HEK293 (cell line): ENCODE data around the gene BRD2.

Source experiments
- CTCF ChIP-seq: fragments of 450-650 bp; formaldehyde crosslinking; IDR thresholded peaks from 2 replicates; pipeline ENCODE4 v1.5.1; 2016; ENCODE audit warnings: missing biosample characterization, missing genetic modification characterization
- HOXA7 ChIP-seq: sonication (generic); formaldehyde crosslinking; IDR thresholded peaks from 2 replicates; pipeline ENCODE4 v1.8.1; 2022; ENCODE audit warnings: missing genetic modification reagents, borderline replicate concordance
- PRDM1 ChIP-seq: fragments of 450-650 bp; formaldehyde crosslinking; IDR thresholded peaks from 2 replicates; pipeline ENCODE4; 2016; ENCODE audit warnings: missing biosample characterization, missing genetic modification characterization
- ZBTB10 ChIP-seq: fragments of 450-650 bp; formaldehyde crosslinking; IDR thresholded peaks from 2 replicates; pipeline ENCODE4 v1.5.1; 2016; ENCODE audit warnings: missing biosample characterization, missing genetic modification characterization
- ZNF146 ChIP-seq: fragments of 450-650 bp; formaldehyde crosslinking; IDR thresholded peaks from 2 replicates; pipeline ENCODE4 v1.5.1; 2016; ENCODE audit warnings: missing biosample characterization, missing genetic modification characterization
- ZNF513 ChIP-seq: fragments of 450-650 bp; IDR thresholded peaks from 2 replicates; pipeline ENCODE4 v1.5.1; 2018; ENCODE audit warnings: missing biosample characterization, missing genetic modification characterization
- ZNF529 ChIP-seq: fragments of 450-650 bp; formaldehyde crosslinking; IDR thresholded peaks from 2 replicates; pipeline ENCODE4 v1.5.1; 2017; ENCODE audit warnings: missing genetic modification characterization, missing biosample characterization; ENCODE audit not compliant: insufficient replicate concordance
- ZNF530 ChIP-seq: fragments of 450-650 bp; formaldehyde crosslinking; IDR thresholded peaks from 2 replicates; pipeline ENCODE4 v1.5.1; 2016; ENCODE audit warnings: low read depth, missing biosample characterization, missing genetic modification characterization
- ZNF670 ChIP-seq: fragments of 450-650 bp; formaldehyde crosslinking; IDR thresholded peaks from 2 replicates; pipeline ENCODE4 v1.5.1; 2016; ENCODE audit warnings: missing biosample characterization, missing genetic modification characterization, low read depth

GRCh38 chr6:33004940-33005339, 36.5 kb downstream of the BRD2 start:
- TF ChIP-seq CTCF (tag by site-specific recombination) (no peak), HOXA7 (CRISPR knock-in tag) (no peak), PRDM1 (no peak), ZNF670 (tag by site-specific recombination) (no peak), ZBTB10 (tag by site-specific recombination) (no peak), ZNF513 (tag by site-specific recombination) (no peak), ZNF529 (no peak), ZNF530 (tag by site-specific recombination) (no peak), ZNF146 (tag by site-specific recombination) (no peak)
